GM12872 (cell line): ENCODE data around the gene PSG6.

ENCODE experiments used
- CTCF ChIP-seq: IDR thresholded peaks from 3 replicates; pipeline ENCODE4 v1.5.1; 2011; ENCODE audit warnings: low read depth, mild to moderate bottlenecking, low read length, moderate library complexity; ENCODE audit not compliant: insufficient read depth

Gene PSG6

GRCh38 chr19:42857544-42857867 is 60.2 kb downstream of the PSG6 start:
- TF ChIP-seq CTCF, result no peak

- TF ChIP-seq CTCF, result peak; percentile 68
Measured at GRCh38 chr19:42856866-42857543, 60.7 kb downstream of the PSG6 start.
